HG03469 (cell line): ENCODE data around the gene MAF.

Experiments used
- ATAC-seq: cut with Tn5 transposase; IDR thresholded peaks from one replicate; pipeline ENCODE4 v1.9.1; 2021; ENCODE audit warnings: mild to moderate bottlenecking, moderate library complexity, moderate number of reproducible peaks; ENCODE audit not compliant: unreplicated experiment

Gene MAF

DNA sequence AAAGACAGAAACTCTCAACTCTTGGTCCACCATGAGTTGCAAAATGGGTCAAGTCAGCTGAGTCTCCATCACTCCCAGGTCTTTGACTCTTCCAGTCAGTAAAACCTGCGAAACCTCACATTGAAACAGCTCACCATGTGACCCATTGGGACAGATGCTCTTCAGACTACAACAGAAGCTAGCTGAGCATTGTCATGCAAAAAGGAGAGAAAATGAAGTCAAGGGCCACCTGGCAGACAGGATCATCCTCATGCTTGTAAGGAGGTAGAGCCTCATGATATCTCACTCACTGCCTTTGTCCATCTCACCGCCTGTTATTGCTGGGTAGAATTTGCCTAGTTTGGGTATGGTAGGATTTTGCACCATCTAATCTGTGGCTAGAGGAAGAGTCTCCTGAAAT is 50.2 kb downstream of the MAF start:
- no peak for ATAC-seq

GRCh38 chr16:79547085-79547484 is 53.5 kb downstream of the MAF start:
- no peak for ATAC-seq
